Thoracic aorta (tissue), 2 donors: ENCODE results near the gene GMNN. TPM values are rescaled to one million over a fixed set of nuclear protein-coding genes. Genes with fewer than 3 reads are reported as not detected.

ENCODE experiments used
- ATAC-seq: fragments of 150-250 bp; one replicate; pipeline ENCODE4 v1.8.0; 2017; ENCODE audit warnings: low read depth; ENCODE audit not compliant: insufficient number of reproducible peaks, low FRiP score
- DNase-seq: peaks from one replicate; pipeline ENCODE4 v3.0.0-alpha.2; 2020; ENCODE audit warnings: low spot score
- H3K27ac ChIP-seq, 2 donors: fragments of 200-600 bp; sonication (generic); 1 replicate in 1 of 2; 2 replicates in 1 of 2; pipeline ENCODE4 v1.5.1; 2016; ENCODE audit warnings: mild to moderate bottlenecking in 2 of 2, moderate library complexity in 2 of 2
- H3K27me3 ChIP-seq: fragments of 200-600 bp; sonication (generic); replicated peaks from 2 replicates; pipeline ENCODE4 v1.6.0; 2016; ENCODE audit warnings: mild to moderate bottlenecking; ENCODE audit not compliant: insufficient read depth
- H3K36me3 ChIP-seq: fragments of 200-600 bp; sonication (generic); one replicate; pipeline ENCODE4 v1.5.1; 2016
- H3K4me1 ChIP-seq, 2 donors: fragments of 200-600 bp; sonication (generic); 1 replicate in 1 of 2; 2 replicates in 1 of 2; pipeline versions ENCODE4 v1.5.1 to v1.6.0; 2016; ENCODE audit warnings: low read depth in 2 of 2, mild to moderate bottlenecking in 1 of 2; ENCODE audit not compliant: control insufficient read depth in 1 of 2
- H3K4me3 ChIP-seq: fragments of 200-600 bp; sonication (generic); 2 replicates; pipeline ENCODE4 v1.5.1; 2016; ENCODE audit warnings: mild to moderate bottlenecking
- H3K9me3 ChIP-seq: fragments of 200-600 bp; sonication (generic); 2 replicates; pipeline ENCODE4 v1.5.1; 2016
- total RNA-seq, 2 donors: library from RNA; depleted of rRNA; stranded (reverse); fragments of >200 nt; gene quantifications; one replicate each; pipeline versions ENCODE4 v1.1.0 to v1.2.3, GENCODE V29; 2016
- TF ChIP-seq, protein P1 (sequence below): fragments of 200-600 bp; sonication (generic); IDR thresholded peaks from one replicate; pipeline ENCODE4 v1.5.1; 2019; ENCODE audit warnings: antibody characterized with exemption

The GMNN gene
- total RNA-seq, 2 donors from 2014 or later: 5.4 to 6.8 TPM

DNA sequence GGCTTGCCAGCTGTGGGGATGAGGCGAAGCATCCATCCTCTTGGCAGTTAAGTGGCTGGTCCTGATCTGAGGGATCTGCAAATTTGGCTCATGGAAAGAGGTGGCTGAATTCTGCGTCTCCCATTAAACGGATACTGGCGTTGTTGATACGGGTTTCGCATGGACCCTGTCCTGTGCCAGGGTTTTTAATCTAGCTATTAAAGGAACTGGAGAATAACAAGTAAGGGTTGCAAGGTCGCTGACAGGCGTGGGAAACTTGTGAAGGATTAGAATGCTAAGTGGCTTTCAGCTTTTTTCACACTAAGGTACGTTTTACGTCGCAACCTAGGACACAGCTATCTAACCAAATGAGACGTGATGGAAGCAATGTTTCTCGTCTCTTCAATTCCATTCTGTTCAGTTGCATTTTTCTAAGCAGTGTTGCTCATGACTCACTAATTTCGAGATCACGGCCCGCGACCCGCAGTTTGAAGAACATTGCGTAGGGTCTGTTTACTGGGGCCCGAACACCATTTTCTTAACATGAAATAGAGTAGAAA is 852 bp downstream of the GMNN start:
- Histone ChIP-seq H3K27ac (peak overlapping the region; percentile 76 to 85), H3K4me3 (peak overlapping the region; percentile 93), H3K27me3 (no peaks in the 10 kb centered on the region), H3K9me3 (no peaks in the 10 kb centered on the region), H3K36me3 (no peaks in the 10 kb centered on the region), H3K4me1 (peaks cover 7 to 8% of the 10 kb centered on the region in 2 donors)
- DNase-seq (no peak), ATAC-seq (peak; percentile 34)
- TF ChIP-seq, protein P1, sequence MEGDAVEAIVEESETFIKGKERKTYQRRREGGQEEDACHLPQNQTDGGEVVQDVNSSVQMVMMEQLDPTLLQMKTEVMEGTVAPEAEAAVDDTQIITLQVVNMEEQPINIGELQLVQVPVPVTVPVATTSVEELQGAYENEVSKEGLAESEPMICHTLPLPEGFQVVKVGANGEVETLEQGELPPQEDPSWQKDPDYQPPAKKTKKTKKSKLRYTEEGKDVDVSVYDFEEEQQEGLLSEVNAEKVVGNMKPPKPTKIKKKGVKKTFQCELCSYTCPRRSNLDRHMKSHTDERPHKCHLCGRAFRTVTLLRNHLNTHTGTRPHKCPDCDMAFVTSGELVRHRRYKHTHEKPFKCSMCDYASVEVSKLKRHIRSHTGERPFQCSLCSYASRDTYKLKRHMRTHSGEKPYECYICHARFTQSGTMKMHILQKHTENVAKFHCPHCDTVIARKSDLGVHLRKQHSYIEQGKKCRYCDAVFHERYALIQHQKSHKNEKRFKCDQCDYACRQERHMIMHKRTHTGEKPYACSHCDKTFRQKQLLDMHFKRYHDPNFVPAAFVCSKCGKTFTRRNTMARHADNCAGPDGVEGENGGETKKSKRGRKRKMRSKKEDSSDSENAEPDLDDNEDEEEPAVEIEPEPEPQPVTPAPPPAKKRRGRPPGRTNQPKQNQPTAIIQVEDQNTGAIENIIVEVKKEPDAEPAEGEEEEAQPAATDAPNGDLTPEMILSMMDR: no peak

DNA sequence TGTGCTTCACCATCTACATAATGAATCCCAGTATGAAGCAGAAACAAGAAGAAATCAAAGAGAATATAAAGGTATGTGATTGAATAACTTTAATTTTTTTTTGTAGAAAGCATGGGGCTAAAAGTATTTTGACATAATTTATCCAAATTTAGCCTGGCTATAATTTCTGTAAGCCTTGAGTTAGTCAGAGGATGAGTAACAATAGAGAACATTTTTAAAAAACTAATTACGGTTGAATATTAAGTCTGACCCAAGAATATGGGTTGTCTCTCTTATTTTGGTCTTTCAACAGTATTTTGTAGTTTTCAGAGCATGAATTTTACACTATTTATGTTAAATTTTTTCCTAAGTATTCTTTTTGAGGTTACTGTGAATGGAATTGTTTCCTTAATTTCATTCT is 2.5 kb downstream of the GMNN start:
- H3K27ac ChIP-seq: no peak overlapping the region
- no peaks in the 10 kb centered on the region for H3K36me3 ChIP-seq
- TF ChIP-seq, protein P1: no peak
- H3K9me3 ChIP-seq: no peaks in the 10 kb centered on the region
- DNase-seq: no peak
- no peak for ATAC-seq
- H3K4me1 ChIP-seq: peaks cover 7 to 8% of the 10 kb centered on the region in 2 donors
- no peak overlapping the region for H3K4me3 ChIP-seq
- no peaks in the 10 kb centered on the region for H3K27me3 ChIP-seq

- H3K36me3 ChIP-seq: peaks cover 2% of the 10 kb centered on the region
- ATAC-seq (no peak), DNase-seq (no peak)
- H3K27ac ChIP-seq: no peak overlapping the region
- H3K4me1 ChIP-seq: peaks cover 7 to 8% of the 10 kb centered on the region in 2 donors
- H3K27me3 ChIP-seq: no peaks in the 10 kb centered on the region
- H3K4me3 ChIP-seq: no peak overlapping the region
- TF ChIP-seq, protein P1: no peak
- H3K9me3 ChIP-seq: no peaks in the 10 kb centered on the region
Measured at GRCh38 chr6:24778121-24778520, 3.4 kb downstream of the GMNN start.

DNA sequence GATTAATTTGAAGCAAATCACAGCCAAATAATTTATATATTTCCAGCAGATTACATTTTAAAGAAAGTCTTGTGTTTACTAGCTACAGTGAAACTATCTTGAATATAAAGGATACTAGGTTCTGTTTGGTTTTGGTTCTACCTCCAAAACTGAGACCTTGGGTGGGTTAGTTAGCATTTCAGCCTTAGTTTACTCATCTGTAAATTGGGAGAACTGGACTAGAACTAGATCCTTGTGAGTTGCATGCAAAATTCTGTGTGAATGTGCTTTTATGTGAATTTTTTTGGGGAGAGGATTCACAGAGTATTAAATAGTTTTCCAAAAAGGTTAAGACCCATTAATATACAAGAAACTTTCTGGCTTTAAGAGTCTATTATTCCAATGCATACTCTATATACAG is 4.1 kb downstream of the GMNN start:
- Histone ChIP-seq H3K27ac (no peak overlapping the region), H3K4me1 (peaks cover 7 to 8% of the 10 kb centered on the region in 2 donors), H3K9me3 (no peaks in the 10 kb centered on the region), H3K4me3 (no peak overlapping the region), H3K27me3 (no peaks in the 10 kb centered on the region), H3K36me3 (peaks cover 3% of the 10 kb centered on the region)
- no peak for ATAC-seq
- no peak for DNase-seq
- TF ChIP-seq, protein P1: no peak

DNA sequence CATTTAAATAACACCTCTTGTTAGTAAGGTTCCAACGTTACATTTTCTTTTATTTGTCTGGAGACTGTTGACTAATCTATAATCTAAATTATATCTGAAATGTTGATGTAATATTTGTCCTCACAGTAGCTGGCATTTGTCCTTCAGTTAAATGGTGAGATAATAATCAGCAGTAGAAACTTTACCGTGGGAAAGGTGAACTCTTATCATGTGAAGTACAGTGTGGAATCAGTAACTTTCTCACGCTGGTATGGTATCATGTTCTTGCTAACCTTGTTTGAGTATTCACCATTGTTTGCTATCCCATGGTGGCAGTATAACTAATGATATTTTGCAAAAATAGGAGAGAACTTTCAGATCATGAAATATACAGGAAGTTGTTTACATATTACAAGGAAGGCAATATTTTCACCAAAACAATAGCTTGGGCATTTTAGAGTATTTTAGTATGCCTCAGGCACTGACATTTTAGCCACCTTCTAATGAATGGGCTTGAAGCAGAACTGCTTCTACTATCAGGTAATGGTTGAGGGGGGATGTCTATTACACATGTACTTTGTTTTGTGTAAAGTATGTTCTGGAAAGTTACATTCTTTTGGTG is 4.8 kb downstream of the GMNN start:
- TF ChIP-seq, protein P1: no peak
- H3K4me3 ChIP-seq: no peak overlapping the region
- H3K36me3 ChIP-seq: peaks cover 3% of the 10 kb centered on the region
- peaks cover 7 to 8% of the 10 kb centered on the region in 2 donors for H3K4me1 ChIP-seq
- no peaks in the 10 kb centered on the region for H3K9me3 ChIP-seq
- no peaks in the 10 kb centered on the region for H3K27me3 ChIP-seq
- ATAC-seq (no peak), DNase-seq (no peak)
- no peak overlapping the region for H3K27ac ChIP-seq
